Adrenal gland (tissue), 12 donors: ENCODE measurements around the gene PXDN. TPM values are rescaled to one million over a fixed set of nuclear protein-coding genes. Genes with fewer than 3 reads are reported as not detected.

Source experiments
- DNase-seq, 7 donors: peaks; one replicate each; pipeline ENCODE4 v3.0.0-alpha.2; 2019 to 2020
- H3K27ac ChIP-seq, 5 donors: fragments of 200-600 bp; sonication (generic) in 4 of 5; 1 replicate in 3 of 5; 2 replicates in 2 of 5; pipeline versions ENCODE4 v1.5.1 to v1.8.0; 2016 to 2020; ENCODE audit warnings: mild to moderate bottlenecking in 1 of 5
- H3K27me3 ChIP-seq: fragments of 200-600 bp; 2 replicates; pipeline ENCODE4 v1.8.0; 2021
- H3K36me3 ChIP-seq, 2 donors: fragments of 200-600 bp; replicated peaks in 1 of 2; 1 replicate in 1 of 2; 2 replicates in 1 of 2; pipeline versions ENCODE4 v1.5.1 to v1.8.0; 2018 to 2022
- H3K4me1 ChIP-seq, 2 donors: fragments of 200-600 bp; replicated peaks in 1 of 2; 1 replicate in 1 of 2; 2 replicates in 1 of 2; pipeline versions ENCODE4 v1.5.1 to v1.8.0; 2018 to 2021
- H3K4me3 ChIP-seq, 4 donors: fragments of 200-600 bp; sonication (generic) in 3 of 4; one replicate each; pipeline ENCODE4 v1.5.1; 2016 to 2018
- H3K9me3 ChIP-seq, 3 donors: fragments of 200-600 bp; sonication (generic) in 1 of 3; replicated peaks in 1 of 3; 1 replicate in 2 of 3; 2 replicates in 1 of 3; pipeline versions ENCODE4 v1.5.1 to v1.8.0; 2016 to 2021
- POLR2A ChIP-seq, 2 donors: fragments of 450-650 bp; IDR thresholded peaks; one replicate each; pipeline ENCODE4 v1.6.1; 2017; ENCODE audit warnings: antibody characterized with exemption in 2 of 2, mild to moderate bottlenecking in 2 of 2, moderate library complexity in 1 of 2
- WGBS, 4 donors: extraction: QIAGEN DNeasy Blood & Tissue Kit in 2 of 4; methylation state at CpG; one replicate each; pipeline versions ENCODE4 v1.1.5 to v1.1.7; 2013 to 2017; 5-methylcytosine and 5-hydroxymethylcytosine counted together
- intact Hi-C, 2 donors: fragments of 100-400 bp; cut with DNase I; formaldehyde crosslinking; loops; one replicate each; pipeline versions ENCODE4 v1.14.1 to v1.15.0; 2022 to 2023
- polyA plus RNA-seq, 3 donors: library from polyadenylated mRNA; stranded (reverse); fragments of 200-250 nt in 2 of 3; fragments of 350-450 nt in 1 of 3; fragmentation: Illumina TruSeq in 1 of 3; extraction: RNeasy Lipid Tissue Mini Kit (QIAGEN cat#74804) in 1 of 3; gene quantifications; one replicate each; pipeline ENCODE4 v1.2.3, GENCODE V29; 2013 to 2014
- total RNA-seq, 9 donors: library from RNA; depleted of rRNA in 4 of 9; stranded (reverse); fragments of >200 nt in 4 of 9; fragments of 120-200 nt in 1 of 9; fragmentation: NEBNext Ultra II Directional in 1 of 9; extraction: Animal tissue kit (Norgen Biotek cat#: 25700) in 1 of 9; gene quantifications; one replicate each; pipeline versions ENCODE4 v1.1.0 to v1.2.4, GENCODE V29; 2013 to 2023
- TF ChIP-seq, protein P1 (sequence below), 6 experiments: fragments of 450-650 bp in 4 of 6; fragments of 200-600 bp in 2 of 6; sonication (generic) in 1 of 6; IDR thresholded peaks; 1 replicate in 5 of 6; 2 replicates in 1 of 6; pipeline versions ENCODE4 v1.5.1 to v1.8.0; 2016 to 2021; ENCODE audit warnings: antibody characterized with exemption in 6 of 6, mild to moderate bottlenecking in 2 of 6, moderate library complexity in 1 of 6
- donor health status: healthy with polysubstance abuse.
- donor health status: Bipolar disorder and iron deficiency.
- donor health status: DM: yes; HTN: yes; CAD: no.
- donor health status: DM: no; HTN: no; CAD: no.
- donor health status: DM: no; HTN: no; CAD: no.
- donor health status: DM: yes; HTN: yes; CAD: no.

Gene PXDN
- total and polyA plus RNA-seq, 12 donors = 8.5 to 39.5 (median 22.1) TPM

DNA sequence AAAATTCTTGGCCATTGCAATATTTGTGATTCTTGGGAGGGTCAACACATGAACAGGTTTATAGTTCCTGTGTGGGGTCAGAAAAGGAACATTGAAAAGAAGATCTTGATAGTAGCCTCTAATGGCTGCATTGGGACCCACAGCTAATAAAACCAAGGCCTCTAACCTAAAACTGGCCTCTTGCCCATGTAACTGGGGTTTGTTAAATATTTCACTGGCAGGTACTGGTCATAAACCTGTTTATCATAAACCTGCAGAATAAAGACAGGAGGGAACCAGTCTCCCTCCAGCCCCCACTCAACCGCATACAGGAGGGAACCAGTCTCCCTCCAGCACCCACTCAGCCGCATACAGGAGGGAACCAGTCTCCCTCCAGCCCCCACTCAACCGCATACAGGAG is 125.3 kb downstream of the PXDN start:
- WGBS, 4 donors = 55 to 100% (median 92%) methylated on average over 1 to 2 of the region's 3 CpGs; no CpG with 5 or more reads in 1 of the 4 donors
- TF ChIP-seq, protein P1, sequence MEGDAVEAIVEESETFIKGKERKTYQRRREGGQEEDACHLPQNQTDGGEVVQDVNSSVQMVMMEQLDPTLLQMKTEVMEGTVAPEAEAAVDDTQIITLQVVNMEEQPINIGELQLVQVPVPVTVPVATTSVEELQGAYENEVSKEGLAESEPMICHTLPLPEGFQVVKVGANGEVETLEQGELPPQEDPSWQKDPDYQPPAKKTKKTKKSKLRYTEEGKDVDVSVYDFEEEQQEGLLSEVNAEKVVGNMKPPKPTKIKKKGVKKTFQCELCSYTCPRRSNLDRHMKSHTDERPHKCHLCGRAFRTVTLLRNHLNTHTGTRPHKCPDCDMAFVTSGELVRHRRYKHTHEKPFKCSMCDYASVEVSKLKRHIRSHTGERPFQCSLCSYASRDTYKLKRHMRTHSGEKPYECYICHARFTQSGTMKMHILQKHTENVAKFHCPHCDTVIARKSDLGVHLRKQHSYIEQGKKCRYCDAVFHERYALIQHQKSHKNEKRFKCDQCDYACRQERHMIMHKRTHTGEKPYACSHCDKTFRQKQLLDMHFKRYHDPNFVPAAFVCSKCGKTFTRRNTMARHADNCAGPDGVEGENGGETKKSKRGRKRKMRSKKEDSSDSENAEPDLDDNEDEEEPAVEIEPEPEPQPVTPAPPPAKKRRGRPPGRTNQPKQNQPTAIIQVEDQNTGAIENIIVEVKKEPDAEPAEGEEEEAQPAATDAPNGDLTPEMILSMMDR (IDR thresholded peaks at IDR 0.05) = no peak
- TF ChIP-seq POLR2A (IDR thresholded peaks at IDR 0.05) = no peak
- Histone ChIP-seq H3K27ac (no peak overlapping the region), H3K4me3 (no peak overlapping the region), H3K27me3 (no peaks in the 10 kb centered on the region), H3K4me1 (no peaks in the 10 kb centered on the region), H3K9me3 (no peaks in the 10 kb centered on the region), H3K36me3 (no peaks in the 10 kb centered on the region)
- intact Hi-C loops = no loop called here
- no peak for DNase-seq

DNA sequence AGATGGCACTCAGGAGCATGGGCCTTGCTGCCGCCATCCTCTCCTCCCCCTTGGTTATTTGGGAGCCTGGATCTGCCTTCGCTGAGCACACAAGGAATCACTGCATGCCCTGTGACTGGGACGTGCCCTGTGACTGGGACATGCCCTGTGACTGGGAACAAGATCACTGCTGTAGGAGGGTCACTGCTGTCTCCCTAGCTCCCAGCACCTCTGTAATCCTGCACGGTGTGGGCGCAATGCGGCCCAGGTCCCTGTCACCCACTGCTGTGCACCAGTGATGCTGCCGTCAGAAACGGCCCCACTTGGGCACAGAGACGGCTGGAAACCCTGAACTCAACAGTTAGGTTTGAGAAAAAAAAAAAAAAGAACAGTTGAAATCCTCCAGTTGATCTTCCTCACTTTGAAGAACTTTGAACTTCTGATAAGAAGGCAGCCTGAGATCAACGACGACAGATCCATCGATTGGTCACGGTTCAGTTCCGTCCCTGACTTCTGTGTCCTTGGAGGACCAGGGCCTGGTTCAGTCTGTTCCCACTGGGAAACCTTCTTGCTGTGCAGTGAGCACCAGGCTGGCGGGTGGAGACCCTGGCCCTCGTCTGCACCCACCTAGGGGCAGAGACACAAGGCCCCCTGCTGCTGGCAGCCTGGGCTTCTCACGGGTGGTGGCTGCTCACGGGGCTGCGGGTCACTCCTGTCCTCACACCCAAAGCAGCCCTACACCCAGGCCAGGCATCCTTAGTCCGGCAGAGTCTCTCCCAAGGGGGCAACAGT is 125.9 kb downstream of the PXDN start:
- no peak for TF ChIP-seq POLR2A (IDR thresholded peaks at IDR 0.05)
- TF ChIP-seq, protein P1 (IDR thresholded peaks at IDR 0.05) = no peak
- no peaks in the 10 kb centered on the region for H3K4me1 ChIP-seq

DNA sequence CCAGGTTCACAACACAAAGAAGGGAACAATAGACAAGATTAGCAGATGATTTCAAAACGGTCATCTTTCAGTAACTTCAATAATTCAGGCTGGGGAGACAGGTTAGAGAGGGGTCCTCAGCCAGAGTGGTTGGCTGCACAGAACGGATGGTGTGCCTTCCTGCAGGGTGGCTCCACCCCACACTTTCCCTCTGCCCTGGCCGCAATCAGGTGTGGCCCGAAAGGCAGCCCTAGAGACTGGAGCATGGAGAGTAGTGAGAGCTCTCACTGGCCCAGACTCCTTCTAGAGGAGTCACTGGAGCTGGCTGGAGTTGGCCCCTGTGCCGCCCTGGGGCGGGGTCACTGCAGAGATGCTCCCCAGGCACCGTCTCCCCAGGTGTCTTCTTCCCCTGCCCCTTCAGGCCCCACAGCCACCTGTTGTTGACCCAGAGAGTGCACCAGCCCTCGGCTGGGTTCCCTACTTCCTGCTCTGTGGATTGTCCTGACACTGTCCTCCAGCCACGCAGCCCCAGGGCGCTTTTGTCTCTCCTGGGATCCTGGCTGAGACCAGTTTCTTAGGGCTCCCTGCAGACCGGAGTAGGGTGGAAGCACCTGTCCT is 126.8 kb downstream of the PXDN start:
- no peaks in the 10 kb centered on the region for H3K36me3 ChIP-seq

More for the DNA sequence above, 125.9 kb downstream of the PXDN start:
- no peak overlapping the region for H3K27ac ChIP-seq
- 79 to 93% (median 81%) methylated on average over 16 to 20 of the region's 20 CpGs for WGBS, 4 donors
- no peak for DNase-seq
- intact Hi-C loops = no loop called here
- H3K27me3 ChIP-seq = no peaks in the 10 kb centered on the region
- H3K4me3 ChIP-seq = no peak overlapping the region
- H3K36me3 ChIP-seq = no peaks in the 10 kb centered on the region
- no peaks in the 10 kb centered on the region for H3K9me3 ChIP-seq

DNA sequence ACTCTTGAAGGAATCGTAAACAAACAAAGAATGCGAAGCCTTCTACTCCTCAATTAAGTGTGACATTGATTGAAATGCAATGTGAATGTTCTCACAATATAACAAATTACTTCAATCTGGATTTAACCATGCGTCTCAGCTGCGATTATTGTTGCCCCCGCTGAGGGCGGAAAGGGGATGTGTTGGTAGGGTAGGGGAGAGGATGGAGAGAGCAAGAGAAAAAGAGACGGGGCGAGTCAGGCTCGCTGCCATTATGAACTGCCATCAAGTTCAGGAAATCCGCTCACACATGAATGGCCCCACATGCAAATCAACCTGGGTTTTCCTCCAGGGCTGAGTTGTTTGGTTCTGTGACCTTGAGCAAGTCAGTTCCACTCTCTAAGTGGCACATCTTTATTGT is 129.8 kb downstream of the PXDN start:
- intact Hi-C loops = no loop called here
- Histone ChIP-seq H3K27ac (no peak overlapping the region), H3K4me3 (no peak overlapping the region), H3K4me1 (no peaks in the 10 kb centered on the region), H3K36me3 (no peaks in the 10 kb centered on the region), H3K9me3 (no peaks in the 10 kb centered on the region), H3K27me3 (no peaks in the 10 kb centered on the region)
- 63 to 67% (median 66%) methylated on average over 10 of the region's 10 CpGs for WGBS, 4 donors
- no peak for DNase-seq
- TF ChIP-seq, protein P1 (IDR thresholded peaks at IDR 0.05) = no peak
- TF ChIP-seq POLR2A (IDR thresholded peaks at IDR 0.05) = no peak

More for the DNA sequence above, 126.8 kb downstream of the PXDN start:
- intact Hi-C loops = no loop called here
- Histone ChIP-seq H3K27ac (no peak overlapping the region), H3K4me3 (no peak overlapping the region), H3K27me3 (no peaks in the 10 kb centered on the region), H3K4me1 (no peaks in the 10 kb centered on the region), H3K9me3 (no peaks in the 10 kb centered on the region)
- no peak for TF ChIP-seq POLR2A (IDR thresholded peaks at IDR 0.05)
- TF ChIP-seq, protein P1 (IDR thresholded peaks at IDR 0.05) = no peak
- 76 to 80% (median 77%) methylated on average over 6 to 11 of the region's 11 CpGs for WGBS, 4 donors
- DNase-seq = no peak
